Fibroblast of upper back skin (primary cell): ENCODE measurements around the gene EYS.
A peak's percentile ranks its signal among the peaks of the same experiment; 100 is the strongest.
"Not testable (repeated sequence)": the region's sequence is repeated elsewhere in the genome, so short reads cannot be mapped to it uniquely, and the experiment has no call there.

Source experiments
- DNase-seq: peaks from one replicate; pipeline ENCODE4 v3.0.0-alpha.2; 2013

EYS gene

GRCh38 chr6:64266351-64266821 is 1440.6 kb downstream of the EYS start:
- no peak for DNase-seq

- no peak for DNase-seq
Observed at GRCh38 chr6:64263778-64264177, 1443.2 kb downstream of the EYS start.

- no peak for DNase-seq
Observed at GRCh38 chr6:64259372-64259771, 1447.7 kb downstream of the EYS start.

DNA sequence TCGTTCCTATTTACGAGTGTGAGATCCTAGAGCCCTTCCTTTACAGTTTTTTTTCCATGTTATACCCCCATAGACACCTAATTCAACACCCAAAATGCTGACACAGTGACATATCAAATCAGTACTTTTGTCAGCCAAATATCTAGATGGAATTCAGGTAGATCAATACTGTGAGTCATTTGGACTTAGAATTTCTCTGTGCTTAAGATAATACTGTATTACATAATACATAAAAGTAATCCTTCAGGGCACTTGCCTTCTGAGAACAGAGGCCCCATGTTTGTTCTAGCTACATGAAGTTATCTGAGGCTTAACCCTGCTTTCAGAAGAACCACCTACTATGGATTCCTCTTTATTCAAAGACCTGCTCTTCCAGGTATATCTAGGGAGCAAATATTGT is 1448.3 kb downstream of the EYS start:
- DNase-seq, result no peak

GRCh38 chr6:64258302-64258701 is 1448.7 kb downstream of the EYS start:
- no peak for DNase-seq

DNA sequence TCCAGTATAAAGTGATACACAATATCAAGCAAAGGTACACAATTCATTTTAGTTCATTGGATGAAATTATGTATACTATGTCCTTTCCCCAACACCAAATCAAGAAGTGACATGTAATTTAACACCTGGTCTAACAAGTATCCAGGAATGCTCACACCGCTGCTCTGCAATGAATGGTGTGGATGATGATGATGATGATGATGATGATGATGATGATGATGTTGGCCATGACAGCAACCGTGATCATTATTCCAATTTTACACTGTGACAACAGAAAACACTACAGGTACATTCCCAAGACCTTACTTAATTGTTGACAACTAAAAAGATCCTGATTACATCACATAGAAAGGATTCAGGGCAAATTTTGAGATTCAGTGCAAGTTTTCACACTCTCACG is 1449.4 kb downstream of the EYS start:
- DNase-seq, result no peak

GRCh38 chr6:64256483-64256882 is 1450.5 kb downstream of the EYS start:
- no peak for DNase-seq

DNA sequence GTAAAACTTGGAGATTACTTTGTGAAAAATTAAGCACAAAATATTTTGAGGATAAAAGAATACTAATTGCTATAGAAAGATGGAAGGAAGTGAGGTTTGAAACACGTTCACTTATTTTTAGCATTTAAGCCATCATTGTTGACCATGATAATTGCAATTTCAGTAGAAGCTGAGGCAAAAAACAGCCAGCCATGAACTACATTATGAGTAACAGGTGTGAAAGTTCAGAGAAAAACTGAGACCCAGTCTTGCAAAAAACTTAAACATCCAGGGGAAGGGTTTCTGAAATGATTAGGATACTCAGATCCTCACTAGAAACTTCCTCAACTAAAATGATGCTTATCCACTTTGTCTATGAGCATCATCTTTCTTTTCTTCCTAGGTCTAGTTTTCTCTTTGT is 1452.0 kb downstream of the EYS start:
- no peak for DNase-seq

DNA sequence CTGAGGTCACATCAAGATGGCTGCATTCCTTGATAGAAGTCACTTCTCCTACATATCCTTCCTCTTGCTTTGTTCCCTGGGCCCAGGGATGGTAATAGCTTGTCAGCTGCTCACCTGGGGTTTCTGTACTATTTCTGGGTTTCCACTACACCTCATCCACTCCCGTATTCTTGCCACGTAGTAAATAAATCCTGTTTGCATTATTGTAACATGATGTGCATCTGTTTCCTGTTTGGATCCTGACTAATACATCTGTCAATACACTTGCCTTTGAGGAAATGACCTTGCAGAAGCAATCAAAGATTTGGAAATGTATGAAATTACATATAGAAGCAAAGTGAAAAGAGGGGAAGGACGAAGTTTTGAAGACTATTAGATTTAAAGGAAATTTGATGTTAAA is 1452.5 kb downstream of the EYS start:
- DNase-seq, result no peak

- no peak for DNase-seq
Observed at GRCh38 chr6:64252256-64252655, 1454.8 kb downstream of the EYS start.

- peak; percentile 67 for DNase-seq
Observed at GRCh38 chr6:64250126-64250525, 1456.9 kb downstream of the EYS start.

GRCh38 chr6:64249115-64249514 is 1457.9 kb downstream of the EYS start:
- DNase-seq, result peak; percentile 59

GRCh38 chr6:64243618-64244017 is 1463.4 kb downstream of the EYS start:
- DNase-seq, result no peak

DNA sequence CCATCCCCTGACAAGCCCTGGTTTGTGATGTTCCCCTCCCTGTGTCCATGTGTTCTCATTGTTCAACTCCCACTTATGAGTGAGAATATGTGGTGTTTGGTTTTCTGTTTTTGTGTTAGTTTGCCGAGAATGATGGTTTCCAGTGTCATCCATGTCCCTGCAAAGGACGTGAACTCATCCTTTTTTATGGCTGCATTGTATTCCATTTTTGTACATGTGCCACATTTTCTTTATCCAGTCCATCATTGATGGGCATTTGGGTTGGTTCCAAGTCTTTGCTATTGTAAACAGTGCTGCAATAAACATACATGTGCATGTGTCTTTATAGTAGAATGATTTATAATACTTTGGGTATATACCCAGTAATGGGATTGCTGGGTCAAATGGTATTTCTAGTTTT is 1468.1 kb downstream of the EYS start:
- DNase-seq, result not testable (repeated sequence)

DNA sequence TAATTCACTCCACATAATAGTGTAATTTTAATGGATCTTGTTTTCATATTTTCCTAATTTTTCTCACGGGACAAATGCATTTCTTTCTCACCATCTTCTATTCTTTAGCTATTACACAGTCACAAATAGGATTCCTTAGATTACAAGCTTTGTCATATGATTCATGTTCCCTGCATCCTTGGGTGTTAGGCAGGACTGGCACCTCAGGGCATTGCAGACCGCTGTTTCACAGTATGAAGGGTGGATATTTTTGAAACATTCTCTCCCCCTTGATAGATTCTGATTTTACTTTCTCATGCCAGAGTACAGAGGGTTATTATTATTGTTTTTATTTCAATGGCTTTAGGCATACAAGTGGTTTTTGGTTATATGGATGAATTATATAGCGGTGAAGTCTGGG is 1469.0 kb downstream of the EYS start:
- no peak for DNase-seq

DNA sequence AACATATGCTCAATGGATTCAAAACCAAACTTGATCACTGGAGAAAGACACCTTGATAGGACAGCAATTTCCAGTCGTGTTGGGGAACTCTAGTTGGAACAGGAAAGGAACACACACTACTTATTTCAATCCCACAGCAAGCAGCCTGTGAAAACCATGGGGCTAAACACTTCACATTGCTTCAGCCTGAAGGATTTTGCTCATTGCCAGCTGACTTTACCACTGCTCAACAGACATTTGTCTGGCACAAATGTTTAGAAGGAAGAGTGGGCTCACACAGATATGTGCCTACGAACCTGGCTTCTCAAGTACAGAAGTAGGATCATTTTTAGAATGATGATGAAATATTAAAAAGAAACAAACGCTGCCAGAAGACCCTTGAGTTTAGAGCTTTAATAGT is 1473.3 kb downstream of the EYS start:
- no peak for DNase-seq

DNA sequence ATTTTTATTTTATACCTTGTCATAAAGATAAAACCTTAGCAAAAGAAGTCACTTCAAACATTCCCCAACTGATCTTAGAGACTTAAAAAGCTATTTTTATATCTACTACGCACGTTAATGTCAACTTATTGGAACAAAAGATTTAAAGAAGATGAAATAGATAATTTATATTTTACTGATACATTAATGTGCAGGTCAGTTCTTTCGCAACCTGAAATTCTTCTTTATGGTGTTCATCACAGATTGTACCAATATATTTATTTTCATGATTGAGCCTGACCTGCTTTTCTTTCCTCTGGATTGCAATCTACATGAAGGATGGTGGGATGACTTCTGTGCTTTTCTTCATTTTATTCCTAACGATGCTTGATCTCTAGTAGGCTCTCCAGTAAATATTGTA is 1475.1 kb downstream of the EYS start:
- no peak for DNase-seq

DNA sequence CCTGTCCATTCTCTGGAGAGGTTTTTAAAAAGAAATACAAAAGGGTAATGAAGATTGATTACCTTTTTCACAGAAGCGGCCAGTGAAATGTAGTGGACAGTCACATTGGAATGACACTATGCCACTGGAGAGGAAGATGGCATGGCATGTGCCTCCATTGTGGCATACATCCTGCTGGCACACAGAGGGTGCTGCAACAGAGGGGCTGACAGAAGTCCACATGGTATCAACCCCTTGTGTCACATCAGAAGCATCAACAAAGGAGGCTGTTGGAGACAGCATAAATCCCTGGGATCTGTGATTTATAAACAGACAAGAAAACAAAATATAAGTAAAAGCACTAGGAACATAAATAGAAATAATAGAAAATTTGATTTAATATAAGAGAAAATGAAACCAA is 1476.5 kb downstream of the EYS start:
- no peak for DNase-seq

GRCh38 chr6:64227863-64228262 is 1479.2 kb downstream of the EYS start:
- DNase-seq, result peak; percentile 66

DNA sequence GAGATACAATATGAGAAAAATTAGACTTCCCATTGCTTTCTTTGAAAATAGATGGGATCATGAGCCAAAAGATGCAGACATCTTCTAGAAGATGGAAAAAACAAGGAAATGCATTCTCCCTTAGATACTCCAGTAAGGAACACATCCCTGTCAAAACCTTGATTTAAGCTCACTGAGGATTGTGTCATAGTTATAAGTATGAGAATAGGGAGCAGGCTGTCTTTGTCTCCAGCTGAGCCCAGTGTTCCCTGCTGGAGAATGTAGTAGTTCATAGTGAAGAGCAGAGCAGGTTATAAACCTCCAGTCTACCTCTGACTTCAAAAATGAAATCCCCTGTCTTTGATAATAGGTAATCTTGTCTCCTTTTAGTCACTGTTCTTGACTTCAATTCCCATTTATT is 1481.5 kb downstream of the EYS start:
- DNase-seq, result no peak

DNA sequence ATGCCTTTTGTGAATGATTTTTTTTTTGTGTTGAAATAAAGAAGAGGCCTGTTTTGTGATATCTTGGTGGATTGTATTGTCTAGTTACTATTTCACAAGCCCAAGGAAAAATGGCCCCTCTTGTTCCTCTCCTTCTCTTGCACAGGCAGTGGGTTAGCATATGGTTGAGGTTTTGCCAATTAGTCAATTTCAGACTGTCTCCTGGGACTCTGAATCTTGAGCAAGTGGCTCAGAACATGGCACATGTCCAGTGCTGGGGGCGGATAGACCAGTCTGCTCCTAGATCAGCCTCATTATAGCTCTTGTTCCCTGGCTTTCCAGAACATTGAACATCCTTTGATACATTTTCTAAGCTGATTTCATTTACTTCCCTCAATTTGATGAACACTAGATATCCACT is 1482.2 kb downstream of the EYS start:
- peak; percentile 82 for DNase-seq

- peak; percentile 58 for DNase-seq
Observed at GRCh38 chr6:64221776-64222175, 1485.2 kb downstream of the EYS start.

DNA sequence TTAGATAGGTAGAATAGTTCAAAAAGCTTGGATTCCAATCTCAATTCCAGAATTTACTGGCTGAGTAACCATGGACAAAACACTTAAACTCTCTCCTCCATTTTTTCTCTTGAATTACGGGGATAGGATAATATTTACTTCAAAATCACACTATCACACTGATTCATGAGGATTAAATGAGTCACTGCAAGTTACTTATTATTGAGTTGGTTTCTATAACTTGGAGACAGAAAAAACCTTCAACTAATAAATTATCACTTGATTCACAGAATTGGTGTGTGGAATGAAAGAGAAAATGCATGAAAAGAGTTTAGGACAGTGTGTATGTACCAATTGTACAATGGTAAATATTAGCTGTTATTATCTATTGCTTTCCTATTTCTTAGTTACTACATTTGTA is 1486.2 kb downstream of the EYS start:
- DNase-seq, result no peak

DNA sequence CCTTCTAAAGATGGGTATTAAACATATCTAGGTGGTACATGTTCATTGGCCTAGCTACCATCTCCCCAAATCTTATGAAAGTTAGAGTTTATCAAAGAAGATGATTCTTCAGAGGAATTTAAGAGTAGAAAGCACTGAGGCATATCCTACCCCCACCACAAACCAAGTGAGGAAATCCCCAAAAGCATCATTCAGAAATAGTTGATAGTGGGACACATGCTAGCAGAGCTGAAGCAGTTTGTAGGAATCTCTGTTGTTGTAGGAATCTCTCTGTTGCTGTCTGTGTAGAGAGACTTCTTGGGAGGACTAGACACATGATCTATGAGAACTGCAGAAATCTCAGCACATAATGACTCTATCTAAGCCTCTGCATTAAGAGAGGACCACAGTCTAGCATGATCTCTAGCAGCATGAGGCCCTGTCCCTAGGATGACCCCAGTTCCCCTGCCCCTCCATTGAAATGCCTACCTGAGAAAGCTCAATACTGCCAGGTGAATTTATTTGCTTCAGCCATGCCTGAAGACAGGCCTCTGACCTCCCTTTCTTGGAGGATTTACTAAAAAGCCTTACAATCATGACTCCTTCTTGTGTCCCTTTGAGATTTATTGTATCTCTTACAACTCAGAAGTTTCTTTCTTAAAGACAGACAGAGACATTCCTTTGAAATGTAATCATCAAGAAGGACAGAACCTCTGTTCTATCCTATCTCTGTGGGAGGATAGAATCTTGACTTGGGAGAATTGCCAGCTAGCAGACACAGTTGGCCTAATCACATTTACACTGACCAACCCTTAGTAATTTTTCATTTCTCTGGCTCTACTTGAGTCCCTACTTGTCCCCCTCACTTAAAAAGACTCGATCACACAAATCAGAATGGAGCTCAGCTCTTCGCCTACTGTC is 1489.1 kb downstream of the EYS start:
- DNase-seq, result peak; percentile 87

DNA sequence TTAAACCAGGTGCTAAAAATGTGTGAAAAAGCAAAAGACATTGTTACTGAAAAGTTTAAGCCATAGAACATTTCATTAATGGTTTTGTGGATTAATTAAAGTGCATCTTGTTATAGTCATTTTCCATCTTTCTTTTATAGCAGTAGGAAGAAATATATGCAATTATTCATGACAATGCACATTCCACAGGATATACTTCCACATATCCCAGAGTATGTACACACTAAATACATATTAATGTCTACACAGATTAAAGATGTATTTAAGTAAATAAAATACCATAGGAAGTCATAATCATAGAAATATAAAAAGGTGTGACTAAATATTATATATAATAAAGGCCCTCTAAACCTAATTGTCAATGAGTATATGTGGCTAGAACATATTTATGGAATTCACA is 1492.7 kb downstream of the EYS start:
- DNase-seq, result no peak
